Activated gamma-delta T cell treated with anti-CD3 and anti-CD28 coated beads, Interleukin-2, amount 50 U/mL, for 16 hours (primary cell): ENCODE data around the gene PLXNA4.

Experiments
- DNase-seq: peaks from one replicate; pipeline ENCODE4 v3.0.0-alpha.2; 2020; ENCODE audit warnings: low read depth

PLXNA4 gene

DNA sequence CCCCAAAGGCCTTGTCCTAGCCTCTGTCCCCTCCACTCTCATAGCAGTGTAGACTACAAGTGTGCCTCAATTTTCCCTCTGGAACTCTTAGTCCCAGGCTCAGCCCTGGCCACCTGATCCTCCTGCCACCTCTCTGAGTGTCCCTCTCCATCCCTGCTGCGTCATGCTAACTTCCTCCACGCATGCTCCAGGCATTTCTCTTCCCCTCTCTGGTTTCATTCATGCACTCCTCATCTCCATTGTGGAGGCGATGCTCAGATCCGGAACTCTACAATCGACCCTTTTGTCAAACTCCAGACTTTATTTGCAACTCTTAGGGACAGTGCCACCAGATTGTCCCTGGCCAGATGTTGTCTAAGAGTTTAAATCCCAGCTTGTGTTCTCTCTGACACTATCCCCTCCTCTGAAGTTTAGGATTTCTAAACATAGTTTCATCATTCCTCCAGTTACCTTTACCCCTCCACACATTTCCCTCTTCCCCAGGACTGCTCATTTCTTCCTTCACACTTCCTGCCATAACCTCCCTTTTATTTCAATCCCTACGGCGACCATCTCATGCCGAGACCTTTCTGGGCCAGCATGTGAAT is 492.6 kb downstream of the PLXNA4 start:
- DNase-seq, result no peak

DNA sequence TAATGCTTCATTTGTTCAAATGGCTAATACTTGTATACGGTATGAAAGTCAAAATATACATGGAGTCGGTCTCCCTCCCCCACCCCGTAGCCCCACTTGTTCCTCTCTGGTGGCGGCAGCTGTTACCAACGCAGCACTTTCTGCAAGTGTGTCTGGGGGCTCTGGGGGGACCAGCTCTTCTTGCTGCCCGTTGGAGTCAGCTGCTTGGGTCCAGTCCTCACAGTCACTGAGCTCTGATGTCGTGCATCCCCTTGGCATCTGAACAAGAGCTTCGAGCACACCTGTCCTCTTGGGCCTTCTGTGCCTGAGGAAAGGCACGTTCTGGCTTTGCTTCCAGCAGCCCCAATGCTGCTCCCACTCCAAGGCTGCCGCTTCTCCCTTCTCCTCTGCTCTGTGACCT is 493.1 kb downstream of the PLXNA4 start:
- no peak for DNase-seq

DNA sequence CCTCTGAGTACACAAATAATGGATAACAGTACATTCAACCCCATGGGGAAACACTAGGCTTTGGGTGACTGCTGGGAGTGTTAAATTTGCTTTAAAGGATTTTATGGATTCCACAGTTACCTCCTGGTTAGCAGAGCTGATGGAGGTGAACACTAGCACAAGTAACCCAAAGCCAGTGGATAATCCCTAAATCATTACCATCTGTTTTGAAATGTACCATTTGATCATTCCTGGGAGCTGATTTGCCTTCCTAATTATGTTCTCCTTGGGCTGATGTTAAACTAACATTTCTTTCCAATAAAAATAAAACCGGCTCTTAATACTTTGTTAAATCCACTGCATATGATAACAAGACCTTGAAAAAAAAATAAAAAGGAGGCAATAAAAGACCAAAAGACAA is 493.9 kb downstream of the PLXNA4 start:
- no peak for DNase-seq

DNA sequence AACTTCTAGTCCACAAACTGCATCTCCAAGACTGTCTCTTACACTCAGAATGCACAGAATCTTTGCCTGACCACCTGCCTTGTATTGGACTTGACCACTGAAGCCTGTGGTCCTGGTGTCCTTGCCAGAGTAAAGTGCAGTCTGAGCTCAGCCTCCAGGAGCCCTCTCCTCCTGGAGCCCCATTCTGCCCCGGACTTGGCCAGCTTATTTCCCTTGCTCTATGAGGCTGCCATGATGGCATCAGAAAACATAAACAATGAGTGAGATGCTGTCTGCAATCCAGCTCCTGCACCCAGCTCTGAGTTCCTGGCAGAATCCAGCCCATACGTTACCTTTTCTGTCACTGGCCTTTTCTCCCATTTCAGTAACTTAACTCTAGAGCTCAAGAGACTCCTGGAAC is 494.6 kb downstream of the PLXNA4 start:
- DNase-seq, result no peak

DNA sequence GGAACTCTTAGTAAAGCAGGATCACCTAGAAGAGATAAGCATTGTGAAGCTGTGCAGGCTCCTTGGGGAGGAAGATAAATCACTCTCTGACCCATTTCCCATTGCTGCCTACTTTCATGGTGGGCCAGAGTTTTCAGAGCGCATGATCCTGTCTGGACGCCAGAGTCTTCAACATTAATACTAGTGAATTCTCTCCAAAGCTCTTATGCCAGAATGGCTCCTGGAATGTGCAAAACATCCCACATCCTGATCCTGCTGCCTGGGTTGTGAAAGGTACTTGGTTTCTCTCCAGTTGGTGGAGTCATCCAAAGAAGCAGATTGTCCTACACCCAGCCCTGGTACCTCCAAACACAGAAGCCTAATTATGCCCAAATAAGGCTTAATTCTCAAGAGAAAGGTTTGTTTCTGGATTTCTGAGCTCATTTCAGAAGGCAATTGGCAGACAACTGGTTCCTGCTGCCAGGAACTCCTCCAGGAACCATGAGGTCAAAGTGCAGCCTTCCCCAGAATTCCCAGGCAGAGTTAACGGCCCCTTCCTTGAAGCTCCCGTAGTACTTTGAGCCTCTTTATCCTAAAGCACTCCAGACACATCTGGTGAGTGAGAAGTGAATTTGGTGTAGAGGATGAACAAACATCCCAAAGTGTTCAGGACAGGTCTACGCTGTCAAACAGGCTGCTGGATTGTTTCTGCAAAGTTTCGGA is 495.2 kb downstream of the PLXNA4 start:
- DNase-seq, result no peak

DNA sequence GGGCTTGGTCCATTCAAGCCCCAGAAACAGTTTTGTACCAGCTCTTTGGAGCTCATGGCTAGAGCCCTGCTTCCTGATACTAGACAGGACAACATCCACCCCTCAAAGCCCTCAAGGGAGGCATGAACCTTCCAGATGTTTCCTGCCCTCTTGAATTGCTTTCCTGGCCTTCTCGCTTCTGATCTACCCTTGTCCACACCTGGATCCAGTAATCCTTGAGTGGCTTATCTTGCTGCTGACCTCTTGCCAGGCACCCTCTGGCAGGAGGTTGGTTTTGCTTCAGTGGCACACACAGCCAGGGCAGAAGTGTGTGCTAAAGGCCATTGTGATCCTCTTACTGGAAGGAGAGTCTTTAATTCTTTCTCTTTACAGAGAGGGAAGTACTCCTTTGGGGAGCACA is 495.8 kb downstream of the PLXNA4 start:
- DNase-seq, result no peak

DNA sequence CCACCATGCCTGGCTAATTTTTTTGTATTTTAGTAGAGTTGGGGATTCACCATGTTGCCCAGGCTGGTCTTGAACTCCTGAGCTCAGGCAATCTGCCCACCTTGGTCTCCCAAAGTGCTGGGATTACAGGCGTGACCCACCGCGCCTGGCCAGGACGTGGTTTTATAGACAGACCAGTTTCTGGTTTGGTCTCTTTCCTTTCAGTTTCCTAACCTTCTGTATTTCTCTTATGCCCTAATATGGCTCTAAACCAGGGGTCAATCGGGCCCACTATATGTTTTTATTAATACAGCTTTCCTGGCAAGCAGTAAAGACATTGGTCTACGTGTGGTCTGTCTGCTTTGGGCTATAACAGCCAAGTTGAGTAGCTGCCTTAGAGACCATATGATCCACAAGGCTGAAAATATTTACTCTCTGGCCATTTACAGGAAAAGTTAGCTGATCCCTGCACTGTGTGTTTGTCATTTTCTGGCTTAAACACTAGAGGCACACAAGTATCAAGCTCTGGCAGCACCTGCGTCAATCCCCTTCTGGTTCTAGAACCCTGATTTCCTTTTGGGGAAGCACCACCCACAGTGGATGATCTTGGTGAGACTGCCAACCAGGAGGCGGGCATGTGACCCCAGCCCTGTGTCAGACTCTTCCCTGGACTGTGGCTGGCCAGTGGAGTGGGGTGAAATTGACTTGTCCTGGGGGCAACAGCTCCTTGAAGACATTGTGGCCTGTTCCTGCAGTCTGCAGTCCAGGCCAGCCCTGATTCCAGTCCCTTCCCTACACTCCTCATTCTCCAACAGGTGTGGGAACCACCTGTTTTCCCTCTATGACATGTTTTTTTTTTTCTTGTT is 497.2 kb downstream of the PLXNA4 start:
- no peak for DNase-seq

DNA sequence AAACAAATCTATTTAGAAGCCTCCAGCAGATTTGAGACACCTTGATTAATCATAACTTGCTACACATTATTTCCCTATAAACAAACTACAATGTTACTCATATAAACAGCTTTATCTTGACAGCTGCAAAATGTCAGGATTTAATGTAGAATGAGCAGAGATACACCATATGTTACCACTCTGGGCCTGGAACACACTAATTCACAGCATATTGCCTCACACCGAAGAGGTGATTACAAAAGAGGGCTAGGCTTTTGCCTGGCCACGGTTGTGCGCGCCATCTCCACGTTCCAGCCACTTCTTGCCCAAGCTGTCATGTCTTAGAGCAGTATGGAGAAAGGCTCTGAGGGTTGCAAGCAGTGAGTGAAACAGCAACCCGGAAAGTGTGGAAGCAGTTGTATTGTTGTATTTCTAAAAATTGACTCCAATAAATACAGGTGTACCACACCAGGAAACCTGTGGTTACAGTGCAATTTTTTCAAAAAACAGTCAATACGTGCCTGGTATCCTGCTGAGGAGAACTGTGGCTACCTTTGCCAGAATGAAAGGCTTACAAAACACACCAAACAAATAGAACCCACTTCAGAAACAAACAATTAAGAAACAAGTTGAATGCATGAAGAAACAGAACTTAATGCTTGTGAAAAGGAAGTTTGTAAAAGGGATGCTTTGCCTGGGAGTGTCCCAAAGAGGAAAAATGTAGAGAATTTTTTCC is 498.1 kb downstream of the PLXNA4 start:
- DNase-seq, result no peak

DNA sequence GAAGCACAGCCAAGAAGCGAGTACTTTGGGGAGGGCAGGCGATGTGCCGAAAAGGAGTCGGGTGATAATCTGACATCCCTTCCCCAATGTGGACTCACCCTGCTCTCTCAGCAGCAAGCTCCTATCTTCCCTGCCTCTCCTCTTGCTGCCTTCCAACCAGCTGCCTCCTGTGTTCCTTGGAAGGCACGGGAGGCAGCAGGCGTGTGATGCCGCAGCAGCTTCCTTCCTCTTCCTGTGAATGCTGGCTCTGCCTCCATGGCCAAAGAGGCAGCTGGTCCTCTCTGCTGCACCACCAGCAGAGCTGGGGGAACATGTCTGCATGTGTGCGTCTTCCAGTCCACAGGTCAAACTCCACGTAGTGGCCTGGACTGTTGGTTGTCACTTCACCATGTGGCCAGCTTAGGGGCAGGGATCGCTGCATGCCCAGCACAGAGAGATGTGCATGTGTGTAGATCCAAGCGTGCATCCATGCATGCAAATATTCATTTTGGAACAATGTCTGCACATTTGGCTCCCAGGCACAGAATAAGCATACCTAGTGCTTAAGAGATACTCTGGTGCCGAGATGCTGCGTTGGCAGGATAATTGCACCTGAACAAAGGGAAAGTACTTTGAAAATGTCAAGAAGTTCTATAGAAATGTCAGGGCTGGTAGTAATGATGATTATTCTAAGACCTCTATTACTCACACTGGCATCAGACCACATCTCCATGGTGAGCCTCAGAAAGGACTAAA is 499.8 kb downstream of the PLXNA4 start:
- no peak for DNase-seq

DNA sequence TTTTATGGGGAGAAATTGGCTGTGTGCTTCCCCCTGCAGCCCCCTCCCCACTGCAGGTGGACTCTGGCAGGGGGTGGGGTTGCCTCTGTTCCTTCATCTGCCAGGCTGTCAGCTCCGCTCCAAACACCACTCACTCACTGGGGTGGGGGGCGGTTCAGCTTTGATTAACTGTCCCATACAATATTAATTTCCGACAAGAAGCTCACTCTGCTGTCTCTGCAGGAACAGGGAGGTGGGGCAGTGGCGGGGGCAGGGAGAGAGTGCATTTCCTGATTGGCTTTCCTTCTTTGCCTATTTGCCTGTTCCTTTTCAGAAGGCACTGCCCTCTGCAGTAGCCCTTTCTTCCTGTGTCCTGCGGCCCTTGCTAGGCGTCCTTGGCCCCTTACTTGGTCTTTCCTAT is 500.8 kb downstream of the PLXNA4 start:
- DNase-seq, result no peak

DNA sequence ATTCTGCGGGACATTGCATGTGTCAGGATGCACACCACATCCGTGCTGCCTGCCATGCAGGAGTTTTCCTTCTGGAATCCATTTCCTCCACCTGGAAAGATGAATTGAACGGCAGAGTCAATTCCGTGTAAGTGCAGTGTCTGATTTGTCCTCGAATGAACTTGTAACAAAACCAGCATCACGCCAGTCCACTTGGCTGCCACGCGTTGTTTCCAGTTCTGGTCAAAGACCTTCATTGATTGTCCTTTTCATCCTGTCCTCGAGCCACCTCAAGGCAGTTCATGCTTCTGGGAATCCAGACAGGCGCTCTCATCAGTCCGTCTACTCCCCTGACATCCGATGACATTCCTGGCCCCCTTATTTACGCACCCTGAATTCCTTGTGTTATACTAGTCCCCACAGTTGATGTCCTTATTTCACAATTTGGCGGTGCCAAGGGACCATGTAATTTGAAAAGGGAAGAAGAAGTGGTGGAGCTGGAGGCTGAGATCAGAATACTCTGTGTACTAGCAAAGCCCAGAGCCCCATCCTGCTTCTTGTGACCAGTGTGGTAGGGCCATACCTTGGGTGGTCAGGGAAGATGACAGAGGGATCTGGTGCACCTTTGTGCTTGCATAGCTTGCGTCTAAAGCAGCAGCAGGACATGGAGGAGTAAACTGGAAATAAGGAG is 502.2 kb downstream of the PLXNA4 start:
- no peak for DNase-seq
